ENCODE data around the gene GTSF1L. TPM values are rescaled to one million over a fixed set of nuclear protein-coding genes. Genes with fewer than 3 reads are reported as not detected.

GTSF1L gene
- total RNA-seq, 1 experiment from 2014 or later = not detected

Other genes with a start within 250 kb of the GTSF1L start
- 1.3 and 6.0 TPM in 2 replicates for gene L3MBTL1, start 219.3 kb downstream of the GTSF1L start, total RNA-seq (2014; rRNA removed; shearing (Covaris generic))
- gene SGK2, start 168.0 kb downstream of the GTSF1L start, total RNA-seq (2014; rRNA removed; shearing (Covaris generic)) = not detected in 2 replicates
- gene IFT52, start 136.1 kb downstream of the GTSF1L start, total RNA-seq (2014; rRNA removed; shearing (Covaris generic)) = 55.2 and 67.7 TPM in 2 replicates
- gene MYBL2, start 59.9 kb downstream of the GTSF1L start, total RNA-seq (2014; rRNA removed; shearing (Covaris generic)) = 51.2 and 69.4 TPM in 2 replicates
- gene TOX2, start 187.8 kb upstream of the GTSF1L start, total RNA-seq (2014; rRNA removed; shearing (Covaris generic)) = 6.1 and 8.4 TPM in 2 replicates

Measured in M059J (cell line).